HEK293T (cell line): ENCODE measurements around the gene GLRX2.

Experiments used
- CTCF ChIA-PET: fragments of 350-600 bp; formaldehyde crosslinking; extraction: SDS; loops from one replicate; lab custom pipeline; 2021; ENCODE audit warnings: antibody characterized with exemption, inconsistent platforms; lab: Yijun Ruan, JAX
- POLR2A ChIA-PET: fragments of 350-600 bp; formaldehyde crosslinking; extraction: SDS; loops from one replicate; lab custom pipeline; 2020; ENCODE audit warnings: antibody characterized with exemption, inconsistent platforms; lab: Yijun Ruan, JAX
- DNase-seq: peaks from one replicate; pipeline ENCODE4 v3.0.0; 2012; ENCODE audit warnings: mixed read lengths; ENCODE audit errors: extremely low spot score
- ARNT ChIP-seq: fragments of 450-650 bp; IDR thresholded peaks from 2 replicates; pipeline ENCODE4 v1.6.1; 2017; ENCODE audit warnings: mild to moderate bottlenecking
- BHLHE40 ChIP-seq: fragments of 450-650 bp; IDR thresholded peaks from 2 replicates; pipeline ENCODE4 v1.6.1; 2016; ENCODE audit warnings: mild to moderate bottlenecking, moderate library complexity, borderline replicate concordance
- CTBP1 ChIP-seq: fragments of 450-650 bp; IDR thresholded peaks from 2 replicates; pipeline ENCODE4 v1.6.1; 2016; ENCODE audit warnings: borderline replicate concordance
- ELF4 ChIP-seq: fragments of 450-650 bp; IDR thresholded peaks from 2 replicates; pipeline ENCODE4 v1.6.1; 2017; ENCODE audit warnings: antibody characterized with exemption
- FOXA1 ChIP-seq: fragments of 450-650 bp; IDR thresholded peaks from 2 replicates; pipeline ENCODE4 v1.6.1; 2016; ENCODE audit warnings: mild to moderate bottlenecking
- FOXK2 ChIP-seq: fragments of 450-650 bp; IDR thresholded peaks from 2 replicates; pipeline ENCODE4 v1.6.1; 2016; ENCODE audit warnings: mild to moderate bottlenecking
- FOXM1 ChIP-seq: fragments of 450-650 bp; IDR thresholded peaks from 2 replicates; pipeline ENCODE4 v1.6.1; 2017; ENCODE audit warnings: mild to moderate bottlenecking, borderline replicate concordance
- HDGF ChIP-seq: fragments of 450-650 bp; IDR thresholded peaks from 2 replicates; pipeline ENCODE4 v1.6.1; 2017; ENCODE audit warnings: antibody characterized with exemption, borderline replicate concordance
- L3MBTL2 ChIP-seq: fragments of 450-650 bp; conservative IDR thresholded peaks from 2 replicates; pipeline ENCODE4 v1.6.1; 2016; ENCODE audit warnings: mild to moderate bottlenecking
- LEF1 ChIP-seq: fragments of 450-650 bp; IDR thresholded peaks from 2 replicates; pipeline ENCODE4 v1.6.1; 2017; ENCODE audit warnings: mild to moderate bottlenecking, borderline replicate concordance
- NFRKB ChIP-seq: fragments of 450-650 bp; IDR thresholded peaks from 2 replicates; pipeline ENCODE4 v1.6.1; 2016; ENCODE audit warnings: mild to moderate bottlenecking, moderate library complexity
- PKNOX1 ChIP-seq: fragments of 450-650 bp; IDR thresholded peaks from 2 replicates; pipeline ENCODE4 v1.6.1; 2016
- SP1 ChIP-seq: fragments of 450-650 bp; IDR thresholded peaks from 2 replicates; pipeline ENCODE4 v1.6.1; 2017
- SUZ12 ChIP-seq: fragments of 450-650 bp; IDR thresholded peaks from 2 replicates; pipeline ENCODE4 v1.6.1; 2016; ENCODE audit warnings: mild to moderate bottlenecking
- TARDBP ChIP-seq: fragments of 450-650 bp; IDR thresholded peaks from 2 replicates; pipeline ENCODE4 v1.6.1; 2016
- ZNF384 ChIP-seq: fragments of 450-650 bp; IDR thresholded peaks from 2 replicates; pipeline ENCODE4 v1.6.1; 2016

GLRX2 gene

GRCh38 chr1:193079187-193079586, 26.0 kb downstream of the GLRX2 start:
- ChIA-PET POLR2A (no interaction called here), CTCF (no interaction called here)
- DNase-seq: no peak
- TF ChIP-seq FOXM1 (no peak), SUZ12 (no peak), CTBP1 (no peak)

GRCh38 chr1:193077991-193078390, 27.2 kb downstream of the GLRX2 start:
- POLR2A ChIA-PET: no interaction called here
- TF ChIP-seq ZNF384: no peak
- no peak for TF ChIP-seq BHLHE40
- no peak for TF ChIP-seq NFRKB
- no peak for TF ChIP-seq L3MBTL2
- no peak for TF ChIP-seq ELF4
- TF ChIP-seq PKNOX1: no peak
- no peak for TF ChIP-seq SUZ12
- TF ChIP-seq HDGF: no peak
- no peak for TF ChIP-seq ARNT
- TF ChIP-seq SP1: no peak
- TF ChIP-seq CTBP1: no peak
- TF ChIP-seq FOXA1: no peak
- no peak for DNase-seq
- CTCF ChIA-PET: no interaction called here

- ChIA-PET CTCF (interaction anchor here (1.6 kb wide), 1 partner anchor 12 kb away, joined by 11 read pairs; the partner anchor contains the start of gene UCHL5), POLR2A (interaction anchor here (1.5 to 2.9 kb wide), 3 partner anchors 12 to 41 kb away, joined by 4 to 19 read pairs (median 5); partner anchors contain the start of genes GLRX2, RO60 and UCHL5)
- DNase-seq: peak; percentile 18
- TF ChIP-seq HDGF (no peak), CTBP1 (no peak), ZNF384 (no peak), PKNOX1 (no peak), LEF1 (no peak), FOXA1 (no peak), L3MBTL2 (no peak), NFRKB (no peak), FOXK2 (no peak), SUZ12 (no peak), BHLHE40 (no peak), TARDBP (no peak), FOXM1 (no peak)
Measured at GRCh38 chr1:193070942-193071341, 34.3 kb downstream of the GLRX2 start.

GRCh38 chr1:193070386-193070753, 34.8 kb downstream of the GLRX2 start:
- POLR2A ChIA-PET: interaction anchor here (1.1 to 2.9 kb wide), 4 partner anchors 12 to 41 kb away, joined by 4 to 19 read pairs (median 6); partner anchors contain the start of genes GLRX2, RO60 and UCHL5
- TF ChIP-seq ELF4: no peak
- CTCF ChIA-PET: interaction anchor here (1.4 to 1.6 kb wide), 2 partner anchors 12 to 34 kb away, joined by 8 to 11 read pairs; partner anchors contain the start of gene UCHL5
- DNase-seq: no peak

GRCh38 chr1:193069748-193070385, 35.3 kb downstream of the GLRX2 start:
- ChIA-PET POLR2A (interaction anchor here (1.1 to 2.9 kb wide), 3 partner anchors 11 to 42 kb away, joined by 5 to 19 read pairs (median 6); partner anchors contain the start of genes RO60 and UCHL5), CTCF (interaction anchor here (0.6 to 1.6 kb wide), 4 partner anchors 11 to 350 kb away, joined by 3 to 11 read pairs (median 6); partner anchors contain the start of gene UCHL5)
- TF ChIP-seq LEF1 (no peak), SUZ12 (no peak), ZNF384 (peak; percentile 99)
- DNase-seq: peak; percentile 68

- DNase-seq: no peak
- ChIA-PET CTCF (interaction anchor here (0.7 kb wide), 1 partner anchor 13 kb away, joined by 3 read pairs; no protein-coding TSS in a partner anchor), POLR2A (no interaction called here)
- TF ChIP-seq NFRKB: no peak
- TF ChIP-seq ARNT: no peak
- no peak for TF ChIP-seq PKNOX1
- TF ChIP-seq CTBP1: no peak
- no peak for TF ChIP-seq LEF1
- no peak for TF ChIP-seq BHLHE40
- no peak for TF ChIP-seq FOXM1
- TF ChIP-seq ZNF384: no peak
- TF ChIP-seq HDGF: no peak
- no peak for TF ChIP-seq ELF4
- no peak for TF ChIP-seq TARDBP
- TF ChIP-seq FOXA1: no peak
- no peak for TF ChIP-seq FOXK2
- TF ChIP-seq SUZ12: no peak
- TF ChIP-seq L3MBTL2: no peak
- TF ChIP-seq SP1: no peak
Measured at GRCh38 chr1:193068013-193068412, 37.2 kb downstream of the GLRX2 start.
